Tracheal epithelial cell (primary cell): ENCODE data around the gene TDRD5. TPM values are rescaled to one million over a fixed set of nuclear protein-coding genes. Genes with fewer than 3 reads are reported as not detected.

Experiments
- total RNA-seq: library from RNA; depleted of rRNA; stranded (reverse); fragments of >200 nt; gene quantifications from 2 replicates; pipeline ENCODE4 v1.2.1, GENCODE V29; 2014

TDRD5 gene
- under 0.01 TPM in 2 replicates for total RNA-seq

GRCh38 chr1:179591592-179592580 lies at the start of gene TDRD5:
TSS of gene TDRD5 (plus strand) at chr1:179591832. CDS start at chr1:179592616, 784 bp downstream.

GRCh38 chr1:179575497-179576314 lies 15.9 kb upstream of the TDRD5 start, which contains the start of gene NPHS2:
TSS of gene NPHS2 (minus strand) at chr1:179575948. CDS start at chr1:179575864, 84 bp downstream.

Other genes starting within 250 kb of the TDRD5 start
- gene AXDND1, start 225.9 kb upstream of the TDRD5 start, total RNA-seq, result 0.48 and 2.3 TPM in 2 replicates
- not detected in 2 replicates for gene NPHS2, start 15.9 kb upstream of the TDRD5 start, total RNA-seq
- not detected in 2 replicates for gene FAM163A, start 151.5 kb downstream of the TDRD5 start, total RNA-seq